Measurements from ENCODE around the gene TCF4.

DNA sequence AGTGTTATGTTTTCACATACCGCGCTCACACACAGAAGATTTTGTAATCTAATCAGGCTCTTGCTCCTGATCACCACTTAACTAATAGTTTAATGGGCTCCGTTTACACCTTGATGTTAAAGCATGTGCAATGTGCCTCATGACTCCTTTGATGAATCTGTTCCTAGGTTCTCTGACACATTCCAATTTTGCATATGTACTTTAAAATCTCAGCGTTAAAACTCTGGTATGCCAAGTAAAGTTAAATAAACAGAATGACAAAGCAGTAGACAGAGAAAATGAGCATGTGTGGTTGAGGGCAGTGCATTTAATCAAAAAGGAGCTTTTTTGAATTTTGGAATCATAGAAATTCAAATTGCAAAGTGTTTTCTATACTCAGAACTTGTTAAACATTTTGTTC lies 96.4 kb downstream of the TCF4 start:
- no peak for TF ChIP-seq CTCF (IDR thresholded peaks at IDR 0.05; ENCODE audit: insufficient read depth, low read length)
- TF ChIP-seq REST (IDR thresholded peaks at IDR 0.05; ENCODE audit: insufficient replicate concordance, low read depth) = no peak
- TF ChIP-seq POLR2AphosphoS5 (IDR thresholded peaks at IDR 0.05; ENCODE audit: low read depth) = no peak
- no peak for TF ChIP-seq GABPA (IDR thresholded peaks at IDR 0.05; ENCODE audit: low read depth)
- no peak for TF ChIP-seq SPI1 (IDR thresholded peaks at IDR 0.05; ENCODE audit: borderline replicate concordance, low read depth)

Data from HL-60 (cell line).